ENCODE data around the gene LGALS4. TPM values are rescaled to one million over a fixed set of nuclear protein-coding genes. Genes with fewer than 3 reads are reported as not detected.

The LGALS4 gene
- total RNA-seq, 1 experiment from 2014 or later = not detected

Other genes starting within 250 kb of the LGALS4 start
- 0.62 TPM in 1 of 2 replicates, not detected in the other for gene MAP4K1, start 195.0 kb downstream of the LGALS4 start, total RNA-seq (2014; rRNA removed; shearing (Covaris generic))
- 451 and 515 TPM in 2 replicates for gene EIF3K, start 193.8 kb downstream of the LGALS4 start, total RNA-seq (2014; rRNA removed; shearing (Covaris generic))
- gene ACTN4, start 165.3 kb downstream of the LGALS4 start, total RNA-seq (2014; rRNA removed; shearing (Covaris generic)) = 173 and 182 TPM in 2 replicates
- 5.3 and 5.8 TPM in 2 replicates for gene CAPN12, start 68.5 kb downstream of the LGALS4 start, total RNA-seq (2014; rRNA removed; shearing (Covaris generic))
- gene LGALS7, start 39.4 kb downstream of the LGALS4 start, total RNA-seq (2014; rRNA removed; shearing (Covaris generic)) = not detected in 2 replicates
- gene LGALS7B, start 23.7 kb downstream of the LGALS4 start, total RNA-seq (2014; rRNA removed; shearing (Covaris generic)) = not detected in 2 replicates
- 210 and 267 TPM in 2 replicates for gene ECH1, start 18.8 kb upstream of the LGALS4 start, total RNA-seq (2014; rRNA removed; shearing (Covaris generic))
- 600 and 749 TPM in 2 replicates for gene HNRNPL, start 37.0 kb upstream of the LGALS4 start, total RNA-seq (2014; rRNA removed; shearing (Covaris generic))
- 5.6 and 7.3 TPM in 2 replicates for gene RINL, start 65.3 kb upstream of the LGALS4 start, total RNA-seq (2014; rRNA removed; shearing (Covaris generic))
- gene SIRT2, start 86.7 kb upstream of the LGALS4 start, total RNA-seq (2014; rRNA removed; shearing (Covaris generic)) = 114 and 122 TPM in 2 replicates
- 48.1 and 63.2 TPM in 2 replicates for gene NFKBIB, start 87.0 kb upstream of the LGALS4 start, total RNA-seq (2014; rRNA removed; shearing (Covaris generic))
- not detected in 2 replicates for gene CCER2, start 99.2 kb upstream of the LGALS4 start, total RNA-seq (2014; rRNA removed; shearing (Covaris generic))
- 34.2 and 43.0 TPM in 2 replicates for gene SARS2, start 117.8 kb upstream of the LGALS4 start, total RNA-seq (2014; rRNA removed; shearing (Covaris generic))
- 105 and 161 TPM in 2 replicates for gene MRPS12, start 118.0 kb upstream of the LGALS4 start, total RNA-seq (2014; rRNA removed; shearing (Covaris generic))
- 47.4 and 91.4 TPM in 2 replicates for gene FBXO17, start 162.8 kb upstream of the LGALS4 start, total RNA-seq (2014; rRNA removed; shearing (Covaris generic))
- gene FBXO27, start 219.6 kb upstream of the LGALS4 start, total RNA-seq (2014; rRNA removed; shearing (Covaris generic)) = 44.0 and 52.2 TPM in 2 replicates